B cell (primary cell): ENCODE results near the gene ZNF492.

ENCODE experiments used
- EZH2 ChIP-seq: IDR thresholded peaks from 2 replicates; pipeline ENCODE4 v1.6.1; 2012; ENCODE audit warnings: borderline replicate concordance, low read depth, mild to moderate bottlenecking, moderate library complexity, low read length; ENCODE audit not compliant: insufficient read depth, poor library complexity, severe bottlenecking
- TF ChIP-seq, protein P1 (sequence below): fragments of 200-600 bp; IDR thresholded peaks from one replicate; pipeline ENCODE4 v1.8.0; 2022; ENCODE audit warnings: antibody characterized with exemption, mild to moderate bottlenecking

DNA sequence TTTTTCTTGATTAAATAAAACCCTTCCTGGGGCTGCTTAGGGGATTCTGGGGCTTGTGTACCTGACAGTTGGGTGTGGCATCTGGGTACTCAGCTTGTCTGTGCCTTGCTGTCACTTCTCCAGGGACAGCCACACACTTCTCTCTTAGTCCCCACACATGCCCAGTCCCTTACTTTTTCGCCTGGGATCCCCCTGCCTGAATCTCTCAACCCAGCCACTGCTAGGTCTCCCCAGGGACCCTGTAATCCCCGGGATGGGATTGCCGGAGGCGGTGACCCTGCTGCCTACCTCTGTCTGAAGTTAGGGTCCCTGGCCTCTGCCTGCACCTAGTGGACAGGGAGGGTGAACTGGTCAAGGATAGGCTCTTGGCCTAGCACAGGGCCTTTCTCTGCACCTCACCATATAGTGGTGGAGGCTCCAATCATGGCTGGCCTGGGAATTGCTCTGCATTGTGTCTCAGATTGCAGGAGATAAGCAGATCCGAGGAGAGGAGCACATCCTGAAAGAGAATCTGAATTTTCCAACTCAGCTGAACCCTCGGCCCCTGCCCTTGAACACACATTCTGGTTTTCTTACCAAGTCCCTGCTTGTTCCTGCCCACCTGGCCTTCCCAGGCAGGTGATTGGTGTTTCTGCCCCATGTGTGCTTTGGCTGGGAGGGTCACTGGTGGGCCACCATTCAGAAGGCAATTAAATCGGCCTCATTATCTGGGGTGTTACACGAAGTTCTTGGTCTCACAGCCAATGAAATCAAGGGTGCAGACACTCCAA, 8.7 kb upstream of the ZNF492 start:
- TF ChIP-seq, protein P1, sequence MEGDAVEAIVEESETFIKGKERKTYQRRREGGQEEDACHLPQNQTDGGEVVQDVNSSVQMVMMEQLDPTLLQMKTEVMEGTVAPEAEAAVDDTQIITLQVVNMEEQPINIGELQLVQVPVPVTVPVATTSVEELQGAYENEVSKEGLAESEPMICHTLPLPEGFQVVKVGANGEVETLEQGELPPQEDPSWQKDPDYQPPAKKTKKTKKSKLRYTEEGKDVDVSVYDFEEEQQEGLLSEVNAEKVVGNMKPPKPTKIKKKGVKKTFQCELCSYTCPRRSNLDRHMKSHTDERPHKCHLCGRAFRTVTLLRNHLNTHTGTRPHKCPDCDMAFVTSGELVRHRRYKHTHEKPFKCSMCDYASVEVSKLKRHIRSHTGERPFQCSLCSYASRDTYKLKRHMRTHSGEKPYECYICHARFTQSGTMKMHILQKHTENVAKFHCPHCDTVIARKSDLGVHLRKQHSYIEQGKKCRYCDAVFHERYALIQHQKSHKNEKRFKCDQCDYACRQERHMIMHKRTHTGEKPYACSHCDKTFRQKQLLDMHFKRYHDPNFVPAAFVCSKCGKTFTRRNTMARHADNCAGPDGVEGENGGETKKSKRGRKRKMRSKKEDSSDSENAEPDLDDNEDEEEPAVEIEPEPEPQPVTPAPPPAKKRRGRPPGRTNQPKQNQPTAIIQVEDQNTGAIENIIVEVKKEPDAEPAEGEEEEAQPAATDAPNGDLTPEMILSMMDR = no peak
- no peak for TF ChIP-seq EZH2
